Chondrocyte (in vitro differentiated cells): ENCODE results near the gene LEFTY2. TPM values are rescaled to one million over a fixed set of nuclear protein-coding genes. Genes with fewer than 3 reads are reported as not detected.

Experiments used
- DNase-seq: peaks from one replicate; pipeline ENCODE4 v3.0.0; 2021; ENCODE audit warnings: mixed read lengths, low spot score
- H3K27ac Mint-ChIP-seq: one replicate; pipeline ENCODE4 v1.8.0; 2021; ENCODE audit warnings: mild to moderate bottlenecking, moderate library complexity, mixed read lengths; ENCODE audit not compliant: unreplicated experiment
- H3K27me3 Mint-ChIP-seq: 2 replicates; pipeline ENCODE4 v1.8.0; 2021; ENCODE audit warnings: low read depth, mixed read lengths
- H3K36me3 Mint-ChIP-seq: 2 replicates; pipeline ENCODE4 v1.8.0; 2021; ENCODE audit warnings: low read depth, mixed read lengths
- H3K4me1 Mint-ChIP-seq: 2 replicates; pipeline ENCODE4 v1.8.0; 2021; ENCODE audit warnings: low read depth, mild to moderate bottlenecking, mixed read lengths
- H3K4me3 Mint-ChIP-seq: one replicate; pipeline ENCODE4 v1.8.0; 2021; ENCODE audit warnings: mild to moderate bottlenecking, moderate library complexity, mixed read lengths; ENCODE audit not compliant: unreplicated experiment
- H3K9me3 Mint-ChIP-seq: 2 replicates; pipeline ENCODE4 v1.8.0; 2021; ENCODE audit warnings: low read depth, mixed read lengths
- CTCF ChIP-seq: fragments of 200-600 bp; sonication (generic); IDR thresholded peaks from 2 replicates; pipeline ENCODE4 v1.5.0; 2021; ENCODE audit warnings: antibody characterized with exemption, mild to moderate bottlenecking, moderate library complexity
- total RNA-seq: library from RNA; stranded (reverse); gene quantifications from 3 replicates; pipeline ENCODE4 v1.2.1, GENCODE V29; 2021

The LEFTY2 gene
- total RNA-seq, 1 donor from 2014 or later, result 39.6 TPM

- H3K27me3 Mint-ChIP-seq, result no peaks in the 10 kb centered on the region
- H3K4me1 Mint-ChIP-seq, result no peaks in the 10 kb centered on the region
- H3K27ac Mint-ChIP-seq, result no peak overlapping the region
- no peak for TF ChIP-seq CTCF
- no peaks in the 10 kb centered on the region for H3K9me3 Mint-ChIP-seq
- H3K4me3 Mint-ChIP-seq, result no peak overlapping the region
- DNase-seq, result no peak
- H3K36me3 Mint-ChIP-seq, result no peaks in the 10 kb centered on the region
Observed at GRCh38 chr1:225906467-225906866, 34.6 kb downstream of the LEFTY2 start.

GRCh38 chr1:225903623-225904022 lies 37.4 kb downstream of the LEFTY2 start:
- no peak for TF ChIP-seq CTCF
- no peak overlapping the region for H3K27ac Mint-ChIP-seq
- H3K36me3 Mint-ChIP-seq, result no peaks in the 10 kb centered on the region
- H3K4me1 Mint-ChIP-seq, result no peaks in the 10 kb centered on the region
- no peak overlapping the region for H3K4me3 Mint-ChIP-seq
- no peak for DNase-seq
- no peaks in the 10 kb centered on the region for H3K27me3 Mint-ChIP-seq
- no peaks in the 10 kb centered on the region for H3K9me3 Mint-ChIP-seq

GRCh38 chr1:225899044-225899925 lies 41.7 kb downstream of the LEFTY2 start:
- no peak for TF ChIP-seq CTCF
- no peaks in the 10 kb centered on the region for H3K4me1 Mint-ChIP-seq

GRCh38 chr1:225897595-225898514 lies 43.2 kb downstream of the LEFTY2 start:
- Mint-ChIP-seq H3K4me1 (no peaks in the 10 kb centered on the region), H3K4me3 (no peak overlapping the region), H3K9me3 (no peaks in the 10 kb centered on the region), H3K27me3 (no peaks in the 10 kb centered on the region), H3K36me3 (no peaks in the 10 kb centered on the region), H3K27ac (no peak overlapping the region)
- no peak for DNase-seq
- no peak for TF ChIP-seq CTCF

More at GRCh38 chr1:225899044-225899925, 41.7 kb downstream of the LEFTY2 start:
- Mint-ChIP-seq H3K27ac (no peak overlapping the region), H3K27me3 (no peaks in the 10 kb centered on the region), H3K9me3 (no peaks in the 10 kb centered on the region), H3K4me3 (no peak overlapping the region), H3K36me3 (no peaks in the 10 kb centered on the region)
- no peak for DNase-seq

- no peak for DNase-seq
- H3K27me3 Mint-ChIP-seq, result no peaks in the 10 kb centered on the region
- no peaks in the 10 kb centered on the region for H3K9me3 Mint-ChIP-seq
- H3K4me1 Mint-ChIP-seq, result no peaks in the 10 kb centered on the region
- H3K4me3 Mint-ChIP-seq, result no peak overlapping the region
- H3K27ac Mint-ChIP-seq, result no peak overlapping the region
- H3K36me3 Mint-ChIP-seq, result no peaks in the 10 kb centered on the region
- no peak for TF ChIP-seq CTCF
Observed at GRCh38 chr1:225896937-225897549, 44.0 kb downstream of the LEFTY2 start.
